Endothelial cell of umbilical vein (primary cell): Measurements from ENCODE around the gene RETREG3.

Experiments used
- CTCF ChIP-seq, 2 donors: IDR thresholded peaks; 1 replicate in 1 of 2; 2 replicates in 1 of 2; pipeline ENCODE4 v1.5.1; 2011; ENCODE audit warnings: low read length in 2 of 2, mild to moderate bottlenecking in 2 of 2, moderate library complexity in 2 of 2, control low read depth in 1 of 2, inconsistent platforms in 1 of 2, low read depth in 1 of 2; ENCODE audit not compliant: insufficient read depth in 1 of 2; ENCODE audit errors: extremely low read depth in 1 of 2
- EZH2 ChIP-seq: IDR thresholded peaks from 2 replicates; pipeline ENCODE4 v1.6.1; 2012; ENCODE audit warnings: borderline replicate concordance, low read depth, mild to moderate bottlenecking, moderate library complexity, low read length, inconsistent platforms; ENCODE audit not compliant: severe bottlenecking
- GATA2 ChIP-seq: IDR thresholded peaks from 2 replicates; pipeline ENCODE4 v1.7.0; 2011; ENCODE audit warnings: low read depth, mild to moderate bottlenecking, moderate library complexity, mixed read lengths, low read length; ENCODE audit not compliant: insufficient read length, insufficient read depth
- JUN ChIP-seq: IDR thresholded peaks from 2 replicates; pipeline ENCODE4 v1.6.1; 2011; ENCODE audit warnings: borderline replicate concordance, low read depth; ENCODE audit not compliant: insufficient read length, insufficient read depth
- MYC ChIP-seq: IDR thresholded peaks from one replicate; pipeline ENCODE4 v1.6.1; 2011; ENCODE audit warnings: mild to moderate bottlenecking, low read depth, low read length
- POLR2A ChIP-seq: IDR thresholded peaks from 2 replicates; pipeline ENCODE4 v1.6.1; 2012; ENCODE audit warnings: low read depth, mild to moderate bottlenecking, control low read depth, low read length
- POLR2AphosphoS5 ChIP-seq: IDR thresholded peaks from 2 replicates; pipeline ENCODE4 v1.6.1; 2012; ENCODE audit warnings: low read depth, mild to moderate bottlenecking, control low read depth, low read length, moderate library complexity; ENCODE audit not compliant: insufficient read depth
- TF ChIP-seq, protein P1 (sequence below): IDR thresholded peaks from 2 replicates; pipeline ENCODE4 v1.6.1; 2011; ENCODE audit not compliant: insufficient read depth, insufficient read length

GRCh38 chr17:42642336-42642735 is 33.2 kb upstream of the RETREG3 start:
- no peak for TF ChIP-seq POLR2AphosphoS5
- TF ChIP-seq CTCF (IDR thresholded peaks at IDR 0.05; ENCODE audit: extremely low read depth in 1 of 2, insufficient read depth in 1 of 2, low read depth in 1 of 2, low read length in 2 of 2): no peak
- no peak for TF ChIP-seq MYC
- TF ChIP-seq, protein P1, sequence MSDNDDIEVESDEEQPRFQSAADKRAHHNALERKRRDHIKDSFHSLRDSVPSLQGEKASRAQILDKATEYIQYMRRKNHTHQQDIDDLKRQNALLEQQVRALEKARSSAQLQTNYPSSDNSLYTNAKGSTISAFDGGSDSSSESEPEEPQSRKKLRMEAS: no peak
- TF ChIP-seq POLR2A: no peak
- TF ChIP-seq EZH2: no peak
- no peak for TF ChIP-seq JUN
- TF ChIP-seq GATA2: no peak
